HepG2 (cell line): Measurements from ENCODE around the gene PITHD1. TPM values are rescaled to one million over a fixed set of nuclear protein-coding genes. Genes with fewer than 3 reads are reported as not detected.

ENCODE experiments used
- ATAC-seq: fragments of 200-7000 bp; cut with Tn5 transposase; 3 replicates; pipeline ENCODE4 v1.9.1; 2020; ENCODE audit warnings: mild to moderate bottlenecking, moderate library complexity
- BruUV-seq: library from RNA; stranded (reverse); fragments of 400-500 nt; replicated peaks from 2 replicates; lab custom pipeline; 2021; lab: Mats Ljungman, UMichigan
- CTCF ChIA-PET: fragments of 300-600 bp; formaldehyde crosslinking; extraction: SDS; loops from one replicate; lab custom pipeline; 2021; ENCODE audit warnings: low total read pairs, inconsistent platforms, low intra/inter-chr PET ratio; lab: Yijun Ruan, JAX
- POLR2A ChIA-PET: fragments of 350-600 bp; sonication (Branson Sonifier 250); formaldehyde crosslinking; loops from one replicate; lab custom pipeline; 2020; ENCODE audit warnings: antibody characterized with exemption, inconsistent platforms; lab: Yijun Ruan, JAX
- DNase-seq: peaks from one replicate; pipeline ENCODE4 v3.0.0-alpha.2; 2015; ENCODE audit warnings: low spot score
- FAIRE-seq: peaks from 3 replicates; lab custom pipeline; 2011; peaks lifted over from hg19 to GRCh38; lab: Jason Lieb, UNC
- H2AFZ ChIP-seq: one replicate; pipeline ENCODE4 v1.6.1; 2011; ENCODE audit warnings: low read length, inconsistent platforms
- H3K27ac ChIP-seq: fragments of 300-600 bp; 3 replicates; pipeline ENCODE4 v1.8.0; 2011; ENCODE audit warnings: mixed run types, mild to moderate bottlenecking, mixed read lengths, low read length, inconsistent platforms; ENCODE audit not compliant: insufficient read depth; ENCODE audit errors: extremely low read length
- H3K27me3 ChIP-seq, 2 experiments: fragments of 200-600 bp in 1 of 2; 2 replicates in 1 of 2; 3 replicates in 1 of 2; pipeline versions ENCODE4 v1.6.0 to v1.8.0; 2011; ENCODE audit warnings: low read length in 2 of 2, mild to moderate bottlenecking in 2 of 2, moderate library complexity in 2 of 2, inconsistent platforms in 1 of 2; ENCODE audit not compliant: insufficient read depth in 2 of 2, control insufficient read depth in 1 of 2
- H3K36me3 ChIP-seq, 2 experiments: fragments of 200-600 bp in 1 of 2; replicated peaks in 1 of 2; 2 replicates in 1 of 2; 3 replicates in 1 of 2; pipeline versions ENCODE4 v1.5.1 to v1.8.0; 2011; ENCODE audit warnings: low read length in 2 of 2, inconsistent platforms in 1 of 2; ENCODE audit not compliant: insufficient read depth in 2 of 2, control insufficient read depth in 1 of 2
- H3K4me1 ChIP-seq: 2 replicates; pipeline ENCODE4 v1.5.1; 2012; ENCODE audit warnings: low read length, inconsistent platforms; ENCODE audit not compliant: insufficient read depth
- H3K4me2 ChIP-seq: 2 replicates; pipeline ENCODE4 v1.6.0; 2011; ENCODE audit warnings: low read depth, low read length, inconsistent platforms
- H3K4me3 ChIP-seq, 3 experiments: fragments of 200-600 bp in 1 of 3; sonication (generic), shearing (Covaris generic) in 1 of 3; replicated peaks in 1 of 3; 2 replicates each; pipeline ENCODE4 v1.5.1; 2011 to 2016; ENCODE audit warnings: low read length in 3 of 3, inconsistent platforms in 2 of 3, low read depth in 2 of 3, mild to moderate bottlenecking in 2 of 3, control low read depth in 1 of 3, mixed read lengths in 1 of 3; ENCODE audit not compliant: insufficient read depth in 1 of 3
- H3K79me2 ChIP-seq: one replicate; pipeline ENCODE4 v1.6.1; 2011; ENCODE audit warnings: low read length, inconsistent platforms; ENCODE audit not compliant: insufficient read depth
- H3K9ac ChIP-seq: 2 replicates; pipeline ENCODE4 v1.6.0; 2011; ENCODE audit warnings: mild to moderate bottlenecking, low read depth, low read length, inconsistent platforms; ENCODE audit not compliant: insufficient read depth
- H3K9me3 ChIP-seq: 2 replicates; pipeline ENCODE4 v1.5.1; 2012; ENCODE audit warnings: mild to moderate bottlenecking, low read length
- H4K20me1 ChIP-seq: 2 replicates; pipeline ENCODE4 v1.6.0; 2011; ENCODE audit warnings: inconsistent platforms, mild to moderate bottlenecking, low read length, moderate library complexity; ENCODE audit not compliant: insufficient read depth
- ATF7-NPFF ChIP-seq: sonication (generic); formaldehyde crosslinking; IDR thresholded peaks from 2 replicates; pipeline ENCODE4 v1.8.1; 2023; ENCODE audit warnings: mild to moderate bottlenecking, low read depth, missing genetic modification reagents, moderate library complexity
- HNF1A ChIP-seq, 2 experiments: sonication (generic) in 1 of 2; formaldehyde crosslinking in 1 of 2; IDR thresholded peaks; 2 replicates each; pipeline versions ENCODE4 v1.4.0 to v1.6.1; 2016 to 2020; ENCODE audit warnings: borderline replicate concordance in 1 of 2, low read depth in 1 of 2, mild to moderate bottlenecking in 1 of 2, missing genetic modification reagents in 1 of 2
- MED8 ChIP-seq: sonication (generic); formaldehyde crosslinking; IDR thresholded peaks from 2 replicates; pipeline ENCODE4 v1.8.1; 2023; ENCODE audit warnings: mild to moderate bottlenecking, missing genetic modification reagents; ENCODE audit not compliant: insufficient replicate concordance
- NCOR1 ChIP-seq: fragments of 200-600 bp; sonication (generic); IDR thresholded peaks from 2 replicates; pipeline ENCODE4 v1.7.0; 2017; ENCODE audit warnings: antibody characterized with exemption, low read length, borderline replicate concordance
- SRSF9 ChIP-seq: fragments of 200-400 bp; formaldehyde crosslinking; IDR thresholded peaks from 2 replicates; pipeline ENCODE4 v1.6.1; 2018; ENCODE audit warnings: borderline replicate concordance, mild to moderate bottlenecking, low read depth, low read length; ENCODE audit not compliant: insufficient read depth, poor library complexity, severe bottlenecking
- TP53 ChIP-seq: sonication (generic); formaldehyde crosslinking; conservative IDR thresholded peaks from 2 replicates; pipeline ENCODE4 v1.4.0; 2020; ENCODE audit warnings: missing genetic modification reagents
- ZBTB8A ChIP-seq: sonication (generic); formaldehyde crosslinking; IDR thresholded peaks from 2 replicates; pipeline ENCODE4 v1.4.0; 2020; ENCODE audit warnings: mild to moderate bottlenecking, low read depth, missing genetic modification reagents, borderline replicate concordance
- ZFP41 ChIP-seq: sonication (generic); formaldehyde crosslinking; IDR thresholded peaks from 2 replicates; pipeline ENCODE4 v1.4.0; 2020; ENCODE audit warnings: mild to moderate bottlenecking, missing genetic modification reagents, borderline replicate concordance
- WGBS: methylation state at CpG from one replicate; pipeline ENCODE4 v1.1.6; 2017; ENCODE audit warnings: low lambda C conversion rate; 5-methylcytosine and 5-hydroxymethylcytosine counted together
- in situ Hi-C: cut with HindIII; loops from 2 replicates; pipeline ENCODE4 v1.10.0; 2017; ENCODE audit warnings: low pct_unique_long_range_greater_than_20kb; ENCODE audit not compliant: extremely low pct_ligation_motif_present
- intact Hi-C: fragments of 100-400 bp; cut with micrococcal nuclease; formaldehyde crosslinking; loops from one replicate; pipeline ENCODE4 v1.10.0; 2022; ENCODE audit not compliant: unreplicated experiment
- polyA plus RNA-seq, 8 experiments: library from polyadenylated mRNA; depleted of rRNA in 3 of 8; stranded (reverse) in 7 of 8; unstranded in 1 of 8; fragments of >200 nt; fragmentation: Illumina TruSeq in 4 of 8; extraction: Trizol in 4 of 8; gene quantifications; 2 replicates each; pipeline versions ENCODE4 v1.2.1 to v1.2.3, GENCODE V29; 2011 to 2016; ENCODE audit warnings: low read depth in 4 of 8, missing spikeins in 1 of 8, mixed read lengths in 1 of 8; ENCODE audit not compliant: insufficient read depth in 1 of 8
- total RNA-seq, 5 experiments: library from RNA; depleted of rRNA; stranded (reverse); fragments of >200 nt; fragmentation: Illumina TruSeq; extraction: Trizol; gene quantifications; 2 replicates each; pipeline ENCODE4 v1.2.3, GENCODE V29; 2016; ENCODE audit warnings: low read depth in 1 of 5
- TF ChIP-seq, protein P1 (sequence below): sonication (generic); formaldehyde crosslinking; IDR thresholded peaks from 2 replicates; pipeline ENCODE4 v1.5.1; 2020; ENCODE audit warnings: mild to moderate bottlenecking, missing genetic modification reagents, moderate library complexity
- TF ChIP-seq, protein P2 (sequence below): sonication (generic); formaldehyde crosslinking; IDR thresholded peaks from 2 replicates; pipeline ENCODE4 v1.5.0; 2020; ENCODE audit warnings: mild to moderate bottlenecking, missing genetic modification reagents
- TF ChIP-seq, protein P3 (sequence below): sonication (generic); formaldehyde crosslinking; IDR thresholded peaks from 2 replicates; pipeline ENCODE4 v1.4.0; 2020; ENCODE audit warnings: mild to moderate bottlenecking, missing genetic modification reagents

Gene PITHD1
- total and polyA plus RNA-seq, 2 of the 13 experiments (the other 11 are each of a cell fraction or from before 2014, with no cell fraction given), result 28.0 to 37.3 TPM

DNA sequence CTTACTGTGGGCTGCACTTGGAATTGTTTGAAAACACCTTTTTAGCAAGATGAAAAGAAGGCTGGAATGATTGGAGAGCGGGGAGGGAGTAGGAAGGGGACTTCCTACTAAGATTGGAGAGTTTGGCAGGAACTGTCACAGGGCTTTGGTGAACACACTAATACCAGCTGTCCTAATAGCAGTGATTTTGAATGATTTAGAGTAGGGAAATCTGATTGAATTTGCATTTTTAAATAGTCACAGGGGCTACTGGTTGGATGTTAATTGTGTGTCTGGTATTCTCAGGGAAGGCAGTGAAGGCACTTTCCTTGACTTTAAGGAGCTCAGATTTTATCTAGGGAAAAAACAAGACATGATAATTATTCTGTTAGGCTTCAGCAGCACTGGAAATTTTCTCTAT is 49.5 kb downstream of the PITHD1 start:
- intact Hi-C loops, result no loop called here
- ChIA-PET CTCF (no interaction called here), POLR2A (no interaction called here)
- ATAC-seq (no peak), DNase-seq (no peak), FAIRE-seq (no peak)
- no TSS peak for BruUV-seq
- Histone ChIP-seq H3K4me3 (no peak overlapping the region), H3K4me2 (no peak overlapping the region), H3K9ac (no peak overlapping the region), H3K27me3 (no peaks in the 10 kb centered on the region; a peak in 1 of 5 replicates), H3K79me2 (peaks cover 14% of the 10 kb centered on the region), H3K4me1 (peaks cover 31% of the 10 kb centered on the region), H4K20me1 (no peaks in the 10 kb centered on the region), H3K36me3 (no peaks in the 10 kb centered on the region), H2AFZ (no peak overlapping the region), H3K27ac (no peak overlapping the region), H3K9me3 (no peaks in the 10 kb centered on the region)
- in situ Hi-C loops, result no loop called here
- 57% methylated on average over 1 of the region's 1 CpG for WGBS
- TF ChIP-seq MED8 (CRISPR knock-in tag) (no peak), HNF1A (IDR thresholded peaks at IDR 0.05; ENCODE audit: low read depth) (no peak), HNF1A (CRISPR knock-in tag; IDR thresholded peaks at IDR 0.05; ENCODE audit: borderline replicate concordance) (no peak), NCOR1 (no peak), SRSF9 (no peak), ATF7-NPFF (CRISPR knock-in tag) (no peak), ZFP41 (CRISPR knock-in tag) (no peak), TP53 (CRISPR knock-in tag) (no peak), ZBTB8A (no peak)
- TF ChIP-seq, protein P1, sequence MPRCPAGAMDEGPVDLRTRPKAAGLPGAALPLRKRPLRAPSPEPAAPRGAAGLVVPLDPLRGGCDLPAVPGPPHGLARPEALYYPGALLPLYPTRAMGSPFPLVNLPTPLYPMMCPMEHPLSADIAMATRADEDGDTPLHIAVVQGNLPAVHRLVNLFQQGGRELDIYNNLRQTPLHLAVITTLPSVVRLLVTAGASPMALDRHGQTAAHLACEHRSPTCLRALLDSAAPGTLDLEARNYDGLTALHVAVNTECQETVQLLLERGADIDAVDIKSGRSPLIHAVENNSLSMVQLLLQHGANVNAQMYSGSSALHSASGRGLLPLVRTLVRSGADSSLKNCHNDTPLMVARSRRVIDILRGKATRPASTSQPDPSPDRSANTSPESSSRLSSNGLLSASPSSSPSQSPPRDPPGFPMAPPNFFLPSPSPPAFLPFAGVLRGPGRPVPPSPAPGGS (CRISPR knock-in tag), result no peak
- TF ChIP-seq, protein P2, sequence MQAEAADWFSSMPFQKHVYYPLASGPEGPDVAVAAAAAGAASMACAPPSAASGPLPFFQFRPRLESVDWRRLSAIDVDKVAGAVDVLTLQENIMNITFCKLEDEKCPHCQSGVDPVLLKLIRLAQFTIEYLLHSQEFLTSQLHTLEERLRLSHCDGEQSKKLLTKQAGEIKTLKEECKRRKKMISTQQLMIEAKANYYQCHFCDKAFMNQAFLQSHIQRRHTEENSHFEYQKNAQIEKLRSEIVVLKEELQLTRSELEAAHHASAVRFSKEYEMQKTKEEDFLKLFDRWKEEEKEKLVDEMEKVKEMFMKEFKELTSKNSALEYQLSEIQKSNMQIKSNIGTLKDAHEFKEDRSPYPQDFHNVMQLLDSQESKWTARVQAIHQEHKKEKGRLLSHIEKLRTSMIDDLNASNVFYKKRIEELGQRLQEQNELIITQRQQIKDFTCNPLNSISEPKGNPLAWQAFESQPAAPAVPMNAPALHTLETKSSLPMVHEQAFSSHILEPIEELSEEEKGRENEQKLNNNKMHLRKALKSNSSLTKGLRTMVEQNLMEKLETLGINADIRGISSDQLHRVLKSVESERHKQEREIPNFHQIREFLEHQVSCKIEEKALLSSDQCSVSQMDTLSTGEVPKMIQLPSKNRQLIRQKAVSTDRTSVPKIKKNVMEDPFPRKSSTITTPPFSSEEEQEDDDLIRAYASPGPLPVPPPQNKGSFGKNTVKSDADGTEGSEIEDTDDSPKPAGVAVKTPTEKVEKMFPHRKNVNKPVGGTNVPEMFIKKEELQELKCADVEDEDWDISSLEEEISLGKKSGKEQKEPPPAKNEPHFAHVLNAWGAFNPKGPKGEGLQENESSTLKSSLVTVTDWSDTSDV (CRISPR knock-in tag), result no peak
- TF ChIP-seq, protein P3, sequence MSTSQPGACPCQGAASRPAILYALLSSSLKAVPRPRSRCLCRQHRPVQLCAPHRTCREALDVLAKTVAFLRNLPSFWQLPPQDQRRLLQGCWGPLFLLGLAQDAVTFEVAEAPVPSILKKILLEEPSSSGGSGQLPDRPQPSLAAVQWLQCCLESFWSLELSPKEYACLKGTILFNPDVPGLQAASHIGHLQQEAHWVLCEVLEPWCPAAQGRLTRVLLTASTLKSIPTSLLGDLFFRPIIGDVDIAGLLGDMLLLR (CRISPR knock-in tag), result no peak
